Large intestine (tissue), 3 donors: ENCODE results near the gene FLT1. TPM values are rescaled to one million over a fixed set of nuclear protein-coding genes. Genes with fewer than 3 reads are reported as not detected.

Experiments used
- DNase-seq, 2 donors: peaks; one replicate each; pipeline versions ENCODE4 v3.0.0 to v3.0.0-alpha.2; 2013
- H3K27ac ChIP-seq: one replicate; pipeline ENCODE4 v1.5.1; 2013; ENCODE audit warnings: low read length
- H3K27me3 ChIP-seq: 2 replicates; pipeline ENCODE4 v1.6.1; 2013; ENCODE audit warnings: low read length; ENCODE audit not compliant: control insufficient read depth, insufficient read depth
- H3K36me3 ChIP-seq: 2 replicates; pipeline ENCODE4 v1.6.1; 2013; ENCODE audit warnings: low read length; ENCODE audit not compliant: control insufficient read depth, insufficient read depth
- H3K4me1 ChIP-seq: one replicate; pipeline ENCODE4 v1.6.1; 2013; ENCODE audit warnings: low read length; ENCODE audit not compliant: control insufficient read depth, insufficient read depth
- H3K4me3 ChIP-seq: one replicate; pipeline ENCODE4 v1.5.1; 2013; ENCODE audit warnings: low read length
- H3K9me3 ChIP-seq: one replicate; pipeline ENCODE4 v1.6.1; 2013; ENCODE audit warnings: mild to moderate bottlenecking, low read depth, low read length, moderate library complexity; ENCODE audit not compliant: control insufficient read depth
- WGBS: methylation state at CpG from one replicate; pipeline ENCODE4 v1.1.5; 2013; ENCODE audit warnings: low lambda C conversion rate; ENCODE audit not compliant: insufficient coverage; 5-methylcytosine and 5-hydroxymethylcytosine counted together
- polyA plus RNA-seq: library from polyadenylated mRNA; unstranded; fragments of 120-200 nt; gene quantifications from one replicate; pipeline ENCODE4 v1.2.1, GENCODE V29; 2013

Gene FLT1
- polyA plus RNA-seq, 1 donor, result 6.9 TPM

- Histone ChIP-seq H3K9me3 (no peaks in the 10 kb centered on the region), H3K27ac (no peak overlapping the region), H3K27me3 (no peaks in the 10 kb centered on the region), H3K4me1 (peaks cover 7% of the 10 kb centered on the region), H3K36me3 (no peaks in the 10 kb centered on the region), H3K4me3 (no peak overlapping the region)
- DNase-seq, result no peak
- 60% methylated on average over 1 of the region's 2 CpGs for WGBS
Measured at GRCh38 chr13:28321756-28322155, 173.2 kb downstream of the FLT1 start.

- WGBS, result 85% methylated on average over 4 of the region's 11 CpGs
- Histone ChIP-seq H3K36me3 (no peaks in the 10 kb centered on the region), H3K27ac (no peak overlapping the region), H3K9me3 (no peaks in the 10 kb centered on the region), H3K4me1 (peaks cover 12% of the 10 kb centered on the region), H3K4me3 (no peak overlapping the region), H3K27me3 (no peaks in the 10 kb centered on the region)
- peak in 1 of 2 donors; percentile 16 for DNase-seq
Measured at GRCh38 chr13:28320884-28321574, 173.9 kb downstream of the FLT1 start.

- Histone ChIP-seq H3K27me3 (no peaks in the 10 kb centered on the region), H3K36me3 (no peaks in the 10 kb centered on the region), H3K4me3 (no peak overlapping the region), H3K27ac (no peak overlapping the region), H3K9me3 (no peaks in the 10 kb centered on the region), H3K4me1 (peaks cover 20% of the 10 kb centered on the region)
- no peak for DNase-seq
- WGBS, result no CpG with 5 or more reads among the region's 6 CpGs
Measured at GRCh38 chr13:28320209-28320608, 174.7 kb downstream of the FLT1 start.

GRCh38 chr13:28319528-28319927 is 175.4 kb downstream of the FLT1 start:
- H3K9me3 ChIP-seq, result no peaks in the 10 kb centered on the region
- DNase-seq, result no peak
- H3K27ac ChIP-seq, result no peak overlapping the region
- H3K27me3 ChIP-seq, result no peaks in the 10 kb centered on the region
- 40% methylated on average over 1 of the region's 5 CpGs for WGBS
- peaks cover 26% of the 10 kb centered on the region for H3K4me1 ChIP-seq
- H3K36me3 ChIP-seq, result no peaks in the 10 kb centered on the region
- no peak overlapping the region for H3K4me3 ChIP-seq

- no CpG with 5 or more reads among the region's 7 CpGs for WGBS
- Histone ChIP-seq H3K9me3 (no peaks in the 10 kb centered on the region), H3K27ac (no peak overlapping the region), H3K4me3 (no peak overlapping the region), H3K4me1 (peaks cover 26% of the 10 kb centered on the region), H3K36me3 (no peaks in the 10 kb centered on the region), H3K27me3 (no peaks in the 10 kb centered on the region)
- peak in 1 of 2 donors; percentile 17 for DNase-seq
Measured at GRCh38 chr13:28318496-28318895, 176.4 kb downstream of the FLT1 start.

- Histone ChIP-seq H3K27me3 (no peaks in the 10 kb centered on the region), H3K4me3 (no peak overlapping the region), H3K9me3 (no peaks in the 10 kb centered on the region), H3K4me1 (peaks cover 26% of the 10 kb centered on the region), H3K36me3 (no peaks in the 10 kb centered on the region), H3K27ac (peak overlapping the region; percentile 81)
- no CpG with 5 or more reads among the region's 7 CpGs for WGBS
- DNase-seq, result no peak
Measured at GRCh38 chr13:28316836-28317235, 178.1 kb downstream of the FLT1 start.

- no CpG with 5 or more reads among the region's 5 CpGs for WGBS
- H3K27me3 ChIP-seq, result no peaks in the 10 kb centered on the region
- peak overlapping the region; percentile 81 for H3K27ac ChIP-seq
- DNase-seq, result peak; percentile 86 to 92
- no peak overlapping the region for H3K4me3 ChIP-seq
- H3K9me3 ChIP-seq, result no peaks in the 10 kb centered on the region
- peaks cover 26% of the 10 kb centered on the region for H3K4me1 ChIP-seq
- H3K36me3 ChIP-seq, result no peaks in the 10 kb centered on the region
Measured at GRCh38 chr13:28316129-28316528, 178.8 kb downstream of the FLT1 start.

GRCh38 chr13:28314879-28315278 is 180.0 kb downstream of the FLT1 start:
- no CpG with 5 or more reads among the region's 6 CpGs for WGBS
- peak; percentile 38 to 64 for DNase-seq
- Histone ChIP-seq H3K4me3 (no peak overlapping the region), H3K9me3 (no peaks in the 10 kb centered on the region), H3K36me3 (no peaks in the 10 kb centered on the region), H3K27ac (peak overlapping the region; percentile 32), H3K27me3 (no peaks in the 10 kb centered on the region), H3K4me1 (peaks cover 26% of the 10 kb centered on the region)

GRCh38 chr13:28313579-28313978 is 181.3 kb downstream of the FLT1 start:
- DNase-seq, result no peak
- Histone ChIP-seq H3K27ac (no peak overlapping the region), H3K4me3 (no peak overlapping the region), H3K27me3 (no peaks in the 10 kb centered on the region), H3K9me3 (no peaks in the 10 kb centered on the region), H3K36me3 (no peaks in the 10 kb centered on the region), H3K4me1 (peaks cover 26% of the 10 kb centered on the region)
- WGBS, result no CpG with 5 or more reads among the region's 6 CpGs

GRCh38 chr13:28306325-28306724 is 188.6 kb downstream of the FLT1 start:
- Histone ChIP-seq H3K36me3 (no peaks in the 10 kb centered on the region), H3K27me3 (peaks cover under 1% of the 10 kb centered on the region), H3K4me3 (no peak overlapping the region), H3K27ac (no peak overlapping the region), H3K4me1 (no peaks in the 10 kb centered on the region), H3K9me3 (no peaks in the 10 kb centered on the region)
- WGBS, result 83% methylated on average over 2 of the region's 10 CpGs
- no peak for DNase-seq

- Histone ChIP-seq H3K9me3 (no peaks in the 10 kb centered on the region), H3K27ac (no peak overlapping the region), H3K36me3 (no peaks in the 10 kb centered on the region), H3K4me1 (no peaks in the 10 kb centered on the region), H3K4me3 (no peak overlapping the region), H3K27me3 (peaks cover 2% of the 10 kb centered on the region)
- no peak for DNase-seq
- no CpG with 5 or more reads among the region's 4 CpGs for WGBS
Measured at GRCh38 chr13:28301839-28302238, 193.1 kb downstream of the FLT1 start.
